Measurements from ENCODE around the gene PTPRM. TPM values are rescaled to one million over a fixed set of nuclear protein-coding genes. Genes with fewer than 3 reads are reported as not detected.

Gene PTPRM
- total RNA-seq, 1 experiment from 2014 or later = 100.0 TPM

DNA sequence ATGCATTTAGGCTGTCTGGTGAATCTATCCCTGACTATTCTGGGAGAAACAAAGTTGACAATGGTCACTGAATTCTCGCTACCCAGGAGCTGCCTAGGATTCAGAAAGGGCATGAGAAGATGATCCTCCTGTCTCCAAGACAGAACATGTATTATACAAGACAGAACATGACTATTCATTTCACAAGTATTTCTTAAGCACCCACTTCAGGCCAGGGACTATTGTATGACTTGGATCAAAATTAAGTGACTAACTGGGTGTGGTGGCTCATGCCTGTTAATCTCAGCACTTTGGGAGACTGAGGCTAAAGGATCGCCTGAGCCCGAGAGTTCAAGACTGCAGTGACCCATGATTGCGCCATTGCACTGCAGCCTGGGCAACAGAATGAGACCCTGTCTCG lies 806.4 kb downstream of the PTPRM start:
- Mint-ChIP-seq H3K4me1 (ENCODE audit: low read depth, unreplicated experiment) (peaks cover 14% of the 10 kb centered on the region), H3K4me3 (ENCODE audit: unreplicated experiment) (no peak overlapping the region), H3K27ac (ENCODE audit: unreplicated experiment) (no peak overlapping the region), H3K36me3 (ENCODE audit: insufficient read depth, unreplicated experiment) (peaks cover 51% of the 10 kb centered on the region), H3K9me3 (ENCODE audit: unreplicated experiment) (no peaks in the 10 kb centered on the region), H3K27me3 (ENCODE audit: insufficient read depth, unreplicated experiment) (no peaks in the 10 kb centered on the region)
- Histone ChIP-seq H3K27me3 (replicated peaks; ENCODE audit: control insufficient read depth, insufficient read depth, low read length) (no peaks in the 10 kb centered on the region), H3K4me1 (peaks cover 9% of the 10 kb centered on the region), H3K36me3 (ENCODE audit: control insufficient read depth, insufficient read depth, low read length) (peaks cover 1% of the 10 kb centered on the region), H3K4me3 (ENCODE audit: low read depth, low read length) (no peak overlapping the region), H3K9me3 (no peaks in the 10 kb centered on the region)
- intact Hi-C loops (cut with micrococcal nuclease; ENCODE audit: unreplicated experiment) = no loop called here
- ChIA-PET CTCF (no interaction called here), POLR2A (no interaction called here)
- no peak for DNase-seq
- BruUV-seq (replicated peaks) = no TSS peak
- TF ChIP-seq, protein P1, sequence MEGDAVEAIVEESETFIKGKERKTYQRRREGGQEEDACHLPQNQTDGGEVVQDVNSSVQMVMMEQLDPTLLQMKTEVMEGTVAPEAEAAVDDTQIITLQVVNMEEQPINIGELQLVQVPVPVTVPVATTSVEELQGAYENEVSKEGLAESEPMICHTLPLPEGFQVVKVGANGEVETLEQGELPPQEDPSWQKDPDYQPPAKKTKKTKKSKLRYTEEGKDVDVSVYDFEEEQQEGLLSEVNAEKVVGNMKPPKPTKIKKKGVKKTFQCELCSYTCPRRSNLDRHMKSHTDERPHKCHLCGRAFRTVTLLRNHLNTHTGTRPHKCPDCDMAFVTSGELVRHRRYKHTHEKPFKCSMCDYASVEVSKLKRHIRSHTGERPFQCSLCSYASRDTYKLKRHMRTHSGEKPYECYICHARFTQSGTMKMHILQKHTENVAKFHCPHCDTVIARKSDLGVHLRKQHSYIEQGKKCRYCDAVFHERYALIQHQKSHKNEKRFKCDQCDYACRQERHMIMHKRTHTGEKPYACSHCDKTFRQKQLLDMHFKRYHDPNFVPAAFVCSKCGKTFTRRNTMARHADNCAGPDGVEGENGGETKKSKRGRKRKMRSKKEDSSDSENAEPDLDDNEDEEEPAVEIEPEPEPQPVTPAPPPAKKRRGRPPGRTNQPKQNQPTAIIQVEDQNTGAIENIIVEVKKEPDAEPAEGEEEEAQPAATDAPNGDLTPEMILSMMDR (IDR thresholded peaks at IDR 0.05; ENCODE audit: insufficient read depth in 1 of 2, low read depth in 1 of 2, low read length in 1 of 2, severe bottlenecking in 1 of 2, unreplicated experiment in 1 of 2) = no peak

DNA sequence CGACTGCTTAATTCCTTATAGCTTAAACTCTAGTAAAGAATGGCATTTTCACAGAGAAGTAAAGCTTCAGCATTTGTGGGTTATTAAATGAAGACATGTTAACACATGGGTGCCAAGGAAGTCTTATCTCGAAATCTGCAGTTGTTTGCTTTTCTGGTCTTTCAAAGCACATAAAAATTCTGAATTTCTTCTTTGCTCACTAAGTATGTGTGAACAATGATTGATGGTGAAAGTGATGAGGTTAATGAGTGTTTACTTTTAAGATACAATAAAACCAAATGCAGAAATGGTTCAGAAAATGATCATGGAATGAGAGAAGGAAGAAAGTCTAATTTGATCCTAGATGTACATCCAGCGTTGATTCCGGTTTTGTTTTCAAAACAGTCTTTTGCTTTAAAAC lies 807.6 kb downstream of the PTPRM start:
- intact Hi-C loops (cut with micrococcal nuclease; ENCODE audit: unreplicated experiment) = no loop called here
- no peaks in the 10 kb centered on the region for H3K9me3 Mint-ChIP-seq (ENCODE audit: unreplicated experiment)
- Histone ChIP-seq H3K4me1 (peaks cover 9% of the 10 kb centered on the region), H3K27me3 (replicated peaks; ENCODE audit: control insufficient read depth, insufficient read depth, low read length) (no peaks in the 10 kb centered on the region), H3K4me3 (ENCODE audit: low read depth, low read length) (no peak overlapping the region), H3K9me3 (no peaks in the 10 kb centered on the region), H3K36me3 (ENCODE audit: control insufficient read depth, insufficient read depth, low read length) (peaks cover 1% of the 10 kb centered on the region)
- ChIA-PET POLR2A (interaction anchor here (0.6 to 0.9 kb wide), 2 partner anchors 48 to 137 kb away, joined by 3 to 4 read pairs; no protein-coding TSS in a partner anchor), CTCF (no interaction called here)
- DNase-seq = no peak
- BruUV-seq (replicated peaks) = no TSS peak
- no peak overlapping the region for H3K4me3 Mint-ChIP-seq (ENCODE audit: unreplicated experiment)
- H3K27ac Mint-ChIP-seq (ENCODE audit: unreplicated experiment) = no peak overlapping the region
- H3K4me1 Mint-ChIP-seq (ENCODE audit: low read depth, unreplicated experiment) = peaks cover 8% of the 10 kb centered on the region
- H3K27me3 Mint-ChIP-seq (ENCODE audit: insufficient read depth, unreplicated experiment) = no peaks in the 10 kb centered on the region
- TF ChIP-seq, protein P1 (IDR thresholded peaks at IDR 0.05; ENCODE audit: insufficient read depth in 1 of 2, low read depth in 1 of 2, low read length in 1 of 2, severe bottlenecking in 1 of 2, unreplicated experiment in 1 of 2) = no peak
- H3K36me3 Mint-ChIP-seq (ENCODE audit: insufficient read depth, unreplicated experiment) = peaks cover 54% of the 10 kb centered on the region

DNA sequence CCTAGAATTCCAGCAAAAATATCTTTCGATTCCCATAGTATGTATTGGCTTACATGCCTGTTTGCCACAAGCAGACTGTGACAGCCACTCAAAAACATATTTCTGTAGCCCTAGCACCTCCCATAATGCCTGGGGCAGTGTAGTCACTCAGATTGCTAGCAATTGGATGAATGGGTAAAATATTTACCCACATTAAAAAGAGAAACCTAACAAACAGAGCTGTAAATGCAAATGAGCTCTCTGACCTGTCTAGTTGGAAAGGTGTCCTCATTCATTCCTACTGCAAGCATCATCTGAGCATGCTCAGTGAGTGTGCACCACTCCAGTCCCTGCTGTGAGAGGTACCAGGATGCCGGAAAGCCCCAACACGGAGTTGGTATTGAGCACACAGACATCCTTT lies 808.1 kb downstream of the PTPRM start:
- POLR2A ChIA-PET = interaction anchor here (0.6 kb wide), 1 partner anchor 137 kb away, joined by 3 read pairs; no protein-coding TSS in a partner anchor
- CTCF ChIA-PET = no interaction called here
- Mint-ChIP-seq H3K9me3 (ENCODE audit: unreplicated experiment) (no peaks in the 10 kb centered on the region), H3K4me3 (ENCODE audit: unreplicated experiment) (no peak overlapping the region), H3K27me3 (ENCODE audit: insufficient read depth, unreplicated experiment) (no peaks in the 10 kb centered on the region), H3K27ac (ENCODE audit: unreplicated experiment) (no peak overlapping the region), H3K4me1 (ENCODE audit: low read depth, unreplicated experiment) (peaks cover 8% of the 10 kb centered on the region), H3K36me3 (ENCODE audit: insufficient read depth, unreplicated experiment) (peaks cover 54% of the 10 kb centered on the region)
- BruUV-seq (replicated peaks) = no TSS peak
- no peaks in the 10 kb centered on the region for H3K9me3 ChIP-seq
- peaks cover 9% of the 10 kb centered on the region for H3K4me1 ChIP-seq
- H3K36me3 ChIP-seq (ENCODE audit: control insufficient read depth, insufficient read depth, low read length) = peaks cover 1% of the 10 kb centered on the region
- H3K27me3 ChIP-seq (replicated peaks; ENCODE audit: control insufficient read depth, insufficient read depth, low read length) = no peaks in the 10 kb centered on the region
- no peak for DNase-seq
- TF ChIP-seq, protein P1 (IDR thresholded peaks at IDR 0.05; ENCODE audit: insufficient read depth in 1 of 2, low read depth in 1 of 2, low read length in 1 of 2, severe bottlenecking in 1 of 2, unreplicated experiment in 1 of 2) = no peak
- intact Hi-C loops (cut with micrococcal nuclease; ENCODE audit: unreplicated experiment) = no loop called here
- H3K4me3 ChIP-seq (ENCODE audit: low read depth, low read length) = no peak overlapping the region

Data from Caco-2 (cell line).